Stimulated activated CD4-positive, alpha-beta T cell treated with anti-CD3 and anti-CD28 coated beads, Interleukin-2, amount 100 ng/mL, for 48 hours (primary cell): ENCODE results near the gene KCNG2.

Experiments
- DNase-seq, 2 donors: peaks; one replicate each; pipeline ENCODE4 v3.0.0-alpha.2; 2020

The KCNG2 gene

DNA sequence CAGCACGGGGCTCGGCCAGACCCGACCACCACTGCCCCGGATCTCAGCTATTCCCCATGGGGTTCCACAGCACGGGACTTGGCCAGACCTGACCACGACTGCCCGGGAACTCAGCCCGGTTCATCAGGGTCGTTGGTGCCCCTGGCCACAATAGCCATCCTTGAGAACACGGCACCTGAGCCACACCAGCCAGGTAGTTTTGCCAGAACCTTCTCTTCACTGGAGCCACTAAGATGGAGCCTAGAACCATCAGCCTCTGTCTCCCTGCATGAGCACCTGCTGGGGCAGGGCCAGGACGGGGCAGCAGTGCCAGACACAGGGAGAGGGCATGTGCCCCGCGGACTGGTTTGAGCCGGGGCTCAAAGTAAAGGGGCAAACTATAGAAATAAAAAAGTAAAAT is 11.4 kb upstream of the KCNG2 start:
- DNase-seq, result no peak

DNA sequence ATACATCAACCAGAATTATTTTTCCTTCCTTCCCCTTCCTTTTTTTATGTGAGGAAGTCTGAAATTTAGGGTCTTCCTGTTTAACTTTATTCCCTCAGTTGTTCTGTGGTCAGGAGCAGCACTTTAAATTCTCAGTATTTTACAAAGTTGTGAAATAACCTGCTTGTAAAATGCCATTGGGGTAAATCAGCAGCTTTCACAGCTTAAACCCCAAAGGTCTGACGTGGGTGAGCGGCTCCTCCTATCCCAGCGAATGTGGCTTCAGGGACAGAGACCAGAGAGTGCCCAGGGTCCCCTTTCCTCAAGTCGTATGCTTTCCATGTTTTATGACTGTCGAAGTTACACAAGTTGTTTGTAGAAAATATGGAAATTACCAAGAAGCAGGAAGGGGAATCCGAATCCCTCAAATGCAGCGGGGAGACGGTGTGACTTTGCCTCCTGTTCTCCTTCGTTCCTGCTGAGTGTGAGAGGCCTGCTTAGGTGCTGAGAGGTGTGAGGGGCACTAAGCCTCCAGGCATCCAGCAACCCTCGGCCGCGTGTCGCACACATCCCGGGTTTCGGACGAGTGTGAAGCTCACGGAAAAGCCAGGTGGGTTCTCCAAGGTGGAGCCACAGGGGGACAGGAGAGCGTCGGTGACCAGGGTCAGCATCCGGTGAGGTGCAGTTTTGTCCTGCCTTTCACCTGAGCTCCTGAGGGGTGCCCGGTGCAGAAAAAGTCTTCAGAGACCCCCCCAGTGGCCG is 10.8 kb upstream of the KCNG2 start:
- DNase-seq, result no peak

DNA sequence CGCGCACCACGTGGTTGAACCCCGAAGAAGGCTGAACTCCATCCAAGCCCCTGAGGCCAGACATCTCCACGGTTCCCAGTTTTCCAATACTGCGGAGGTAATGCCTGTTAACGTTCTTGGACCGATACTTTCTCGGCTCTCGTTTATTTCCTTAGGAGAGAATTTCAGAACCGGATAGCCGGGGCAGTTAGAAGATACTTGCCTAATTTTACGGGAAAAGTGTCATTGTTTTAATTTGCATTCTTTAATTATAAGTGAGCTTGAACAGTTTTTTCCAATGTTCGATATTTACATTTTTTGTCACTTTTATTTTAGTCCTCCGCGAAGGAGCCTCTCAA is 10.2 kb upstream of the KCNG2 start:
- DNase-seq, result no peak

DNA sequence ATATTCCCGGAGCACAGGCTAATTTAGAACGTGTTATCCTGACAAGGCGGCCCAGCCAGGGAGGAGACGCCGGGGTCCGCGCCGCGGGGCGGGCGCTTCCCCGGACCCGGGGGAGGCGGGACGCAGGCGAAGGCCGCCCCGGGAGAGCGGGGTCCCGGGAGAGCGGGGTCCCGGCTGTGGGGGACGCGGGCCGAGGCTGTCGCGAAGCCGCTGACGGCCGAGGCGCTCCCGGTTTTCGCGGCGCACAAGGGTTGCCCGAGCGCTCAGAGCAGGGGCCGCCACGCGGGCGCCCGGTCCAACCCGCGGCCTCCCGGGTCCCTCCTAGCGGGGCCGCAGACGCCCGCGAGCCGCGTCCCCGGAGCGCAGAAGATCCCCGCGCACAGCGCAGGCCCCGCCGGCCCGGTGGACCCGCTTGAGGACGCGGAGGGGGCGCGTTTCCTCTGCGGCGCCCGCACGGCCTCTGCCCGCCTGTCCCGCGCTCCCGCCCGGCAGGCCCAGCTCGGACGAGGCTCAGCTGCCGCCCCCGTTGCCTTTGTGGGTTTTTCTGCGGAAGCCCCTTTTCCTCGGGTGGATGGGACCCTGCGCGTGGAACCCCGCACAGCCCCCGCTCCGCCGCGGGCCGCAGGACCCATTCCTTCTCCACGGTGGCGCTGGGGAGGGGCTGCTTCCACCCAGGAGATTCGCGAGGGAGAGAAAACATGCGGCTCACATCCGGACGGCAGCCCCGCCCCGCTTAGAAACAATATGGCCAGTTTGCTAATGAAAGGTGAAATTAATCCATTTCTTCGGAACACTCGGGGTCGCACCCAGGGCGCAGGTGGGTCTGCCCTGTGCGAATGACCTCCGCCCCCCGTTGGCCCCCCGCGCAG is 9.6 kb upstream of the KCNG2 start:
- no peak for DNase-seq

DNA sequence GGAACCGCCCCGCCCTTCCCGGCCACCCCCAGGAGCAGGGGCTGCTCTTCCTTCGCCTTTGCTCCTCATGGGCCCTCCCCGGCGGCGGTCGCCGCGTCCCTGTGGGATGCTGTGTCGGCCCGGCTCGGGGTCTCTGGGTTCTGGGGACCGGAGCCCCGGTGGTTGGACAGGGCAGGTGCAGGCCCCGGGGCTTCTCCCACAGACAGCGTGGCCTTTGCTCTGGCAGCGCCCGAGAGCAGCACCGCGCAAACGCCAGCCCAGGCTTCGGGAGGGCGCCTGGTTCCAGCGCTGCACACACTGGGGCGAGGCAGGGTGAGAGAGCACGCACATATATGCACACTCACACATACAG is 9.0 kb upstream of the KCNG2 start:
- DNase-seq, result no peak

DNA sequence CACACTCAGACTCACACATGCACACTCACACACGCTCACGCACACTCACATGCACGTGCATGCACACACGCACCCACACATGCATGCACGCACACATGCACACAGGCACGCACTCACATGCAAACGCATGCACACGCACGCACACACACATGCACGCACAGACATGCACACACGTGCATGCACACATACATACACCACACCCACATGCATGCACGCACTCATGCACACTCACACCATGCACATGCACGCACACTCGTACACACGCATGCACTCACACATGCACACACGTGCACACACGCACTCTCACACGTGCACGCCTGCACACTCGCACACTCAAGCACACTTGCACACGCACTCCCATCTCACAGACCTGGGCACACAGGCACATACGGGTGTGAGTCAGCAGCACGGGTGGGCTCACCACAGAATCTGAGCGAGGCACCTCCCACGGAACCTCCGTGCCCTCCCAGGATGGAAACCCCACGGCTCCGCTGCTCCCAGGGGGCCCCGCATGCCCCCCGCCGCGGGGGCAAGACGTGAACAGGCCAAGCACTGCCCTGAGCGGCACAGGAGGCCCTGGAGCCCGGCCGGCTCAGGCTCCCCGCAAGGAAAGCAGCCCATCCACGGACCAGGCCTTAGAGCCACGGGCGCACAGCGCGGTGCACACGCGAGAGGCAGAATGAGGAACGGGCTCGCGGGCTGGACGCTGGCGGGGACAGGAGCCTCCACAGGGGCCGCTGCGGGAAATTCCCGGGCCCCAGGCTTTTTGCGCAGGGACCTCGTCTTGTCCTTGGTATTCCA is 8.4 kb upstream of the KCNG2 start:
- DNase-seq, result no peak

DNA sequence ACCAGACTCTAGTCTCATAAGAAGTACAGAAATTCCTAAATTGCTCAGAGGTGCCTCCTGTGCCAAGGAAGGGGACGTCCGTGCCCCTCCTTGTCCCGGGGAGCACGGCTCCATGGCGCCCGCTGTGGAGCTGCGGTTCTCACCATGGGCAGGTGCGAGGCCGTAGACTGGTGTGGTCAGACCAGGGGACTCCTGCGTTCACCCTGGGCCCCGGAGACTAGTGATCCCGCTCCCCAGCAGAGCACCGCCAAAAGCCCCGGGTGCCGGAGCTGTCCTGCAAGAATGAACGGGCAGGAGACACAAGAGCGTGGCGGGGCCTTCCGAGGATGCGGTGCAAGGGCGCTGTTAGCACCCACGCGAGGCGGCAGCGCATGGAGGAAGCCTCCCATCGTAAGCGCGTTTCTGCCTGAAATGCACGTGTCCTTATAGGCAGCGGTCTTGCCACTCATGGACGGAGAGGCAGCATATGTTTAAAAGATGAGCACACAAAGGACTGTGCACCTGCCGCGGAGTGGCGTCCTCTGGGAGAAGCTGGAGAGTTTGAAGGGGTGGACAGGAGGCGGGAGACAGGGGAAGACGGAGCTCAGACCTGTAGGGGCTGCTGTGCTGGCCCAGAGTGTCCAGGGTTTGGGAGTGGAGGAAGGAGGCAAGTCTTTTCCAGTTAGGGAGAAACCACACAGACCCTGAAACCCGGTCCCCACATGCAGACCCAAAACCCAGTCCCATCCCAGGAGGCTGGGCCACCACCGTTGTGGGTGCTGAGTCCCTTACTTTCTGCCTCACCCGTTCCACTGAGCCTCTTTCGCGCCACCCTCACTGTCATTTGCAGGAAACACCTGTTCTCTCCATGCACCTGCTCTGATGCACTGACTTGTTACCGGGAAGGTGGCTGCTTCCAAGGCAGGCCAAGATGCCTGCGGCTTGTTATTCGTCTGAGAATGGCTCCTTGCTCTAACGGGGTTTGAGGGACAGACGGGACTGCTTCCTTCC is 7.5 kb upstream of the KCNG2 start:
- DNase-seq, result no peak

DNA sequence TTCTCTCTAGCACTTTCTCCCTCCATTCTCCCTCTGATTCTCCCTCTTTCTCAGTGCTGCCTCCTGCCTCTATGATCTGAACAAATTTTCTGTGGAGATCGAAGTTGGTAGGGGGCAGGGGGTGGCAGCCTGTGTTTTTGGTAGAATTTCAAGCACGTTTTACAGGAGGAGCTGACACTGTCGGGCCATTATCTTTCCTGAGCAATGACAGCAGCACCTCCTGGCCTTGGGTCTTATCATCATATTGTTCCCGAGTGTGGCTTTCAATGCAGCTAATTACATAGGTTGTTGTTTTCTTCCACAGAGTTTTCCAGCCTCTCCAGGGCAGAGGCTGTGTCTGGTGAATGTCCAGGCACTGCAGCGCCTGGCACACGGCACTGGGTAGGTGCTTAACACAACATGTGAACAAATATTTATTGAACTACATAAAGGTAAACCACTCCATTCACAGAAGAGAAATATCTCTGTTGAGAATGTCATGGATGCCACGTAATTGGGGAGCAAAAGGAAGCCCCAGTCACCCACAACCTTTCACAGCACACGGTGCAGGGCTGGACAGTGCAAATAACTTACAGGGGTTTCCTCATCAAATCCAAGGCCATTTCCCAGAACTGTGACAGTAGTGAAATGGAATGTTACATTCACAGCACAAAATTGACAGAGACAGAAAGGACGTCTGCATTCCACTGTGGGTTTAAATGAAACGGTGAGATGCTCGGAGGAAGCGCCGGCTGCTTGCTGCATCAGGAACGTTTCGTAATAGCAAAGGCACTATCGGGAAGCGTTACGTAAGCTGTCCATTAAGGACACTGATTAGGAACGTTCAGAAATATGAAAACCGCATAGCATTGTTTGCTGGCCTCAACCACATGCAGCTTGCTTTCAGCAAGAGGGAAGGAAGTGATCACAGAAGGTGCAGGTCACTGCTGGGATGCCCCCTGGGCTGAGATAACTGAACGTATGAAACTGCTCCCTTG is 6.5 kb upstream of the KCNG2 start:
- no peak for DNase-seq

DNA sequence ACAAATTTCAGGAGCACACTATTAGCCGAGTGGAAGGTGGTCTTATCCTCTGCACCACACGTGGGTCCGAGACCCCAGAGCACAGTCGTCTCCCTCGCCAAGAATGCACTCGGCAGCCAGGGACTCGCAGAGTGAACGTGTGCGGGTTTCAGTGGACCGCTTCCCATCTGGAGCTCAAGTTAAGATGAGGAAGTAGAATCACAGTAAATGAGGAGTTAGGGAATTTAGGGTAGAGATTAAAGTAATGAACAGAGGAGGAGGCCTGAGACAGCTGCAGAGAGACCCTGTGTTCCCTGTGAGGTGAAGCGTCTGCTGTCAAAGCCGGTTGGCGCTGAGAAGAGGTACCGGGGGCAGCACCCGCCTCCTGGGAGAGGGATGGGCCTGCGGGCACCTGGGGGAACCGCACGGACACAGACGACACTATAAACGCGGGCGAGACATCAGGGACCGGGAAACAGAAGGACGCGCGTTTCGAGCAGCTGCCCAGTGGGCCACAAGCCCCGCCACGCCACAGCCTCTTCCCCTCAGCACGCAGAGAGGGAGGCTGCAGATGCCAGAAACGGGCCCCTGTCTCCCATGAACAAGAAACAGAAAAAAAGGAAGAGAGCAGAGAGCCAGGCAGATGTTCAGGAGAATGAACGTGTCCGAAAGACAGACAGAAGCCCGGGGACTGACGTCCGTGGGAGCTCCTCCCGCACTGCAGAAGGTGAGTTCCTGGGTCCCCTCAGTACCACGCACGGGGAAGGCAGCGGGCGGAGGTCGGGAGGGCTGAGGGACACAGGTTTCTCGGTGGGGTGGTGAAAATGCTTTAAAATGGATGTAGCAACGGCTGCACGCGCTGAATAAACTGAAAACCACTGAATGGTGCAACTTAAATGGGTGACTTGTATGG is 5.4 kb upstream of the KCNG2 start:
- no peak for DNase-seq

DNA sequence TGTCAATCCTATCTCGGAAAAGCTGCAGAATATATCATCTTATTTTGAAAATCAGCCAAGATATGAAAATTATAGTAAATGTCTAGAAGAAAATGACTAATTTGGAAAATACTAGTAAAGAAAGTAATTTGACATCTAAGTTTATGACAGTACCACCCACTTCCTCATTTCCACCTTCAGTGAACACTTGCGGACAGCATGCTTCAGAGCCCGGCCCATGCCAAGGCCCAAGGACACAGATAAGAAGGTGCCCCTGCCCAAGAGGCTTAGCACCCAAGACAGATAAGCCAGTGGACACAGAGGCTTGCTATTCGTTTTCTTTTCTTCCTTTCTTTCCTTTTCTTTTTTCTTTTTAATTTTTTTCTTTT is 4.8 kb upstream of the KCNG2 start:
- no peak for DNase-seq

DNA sequence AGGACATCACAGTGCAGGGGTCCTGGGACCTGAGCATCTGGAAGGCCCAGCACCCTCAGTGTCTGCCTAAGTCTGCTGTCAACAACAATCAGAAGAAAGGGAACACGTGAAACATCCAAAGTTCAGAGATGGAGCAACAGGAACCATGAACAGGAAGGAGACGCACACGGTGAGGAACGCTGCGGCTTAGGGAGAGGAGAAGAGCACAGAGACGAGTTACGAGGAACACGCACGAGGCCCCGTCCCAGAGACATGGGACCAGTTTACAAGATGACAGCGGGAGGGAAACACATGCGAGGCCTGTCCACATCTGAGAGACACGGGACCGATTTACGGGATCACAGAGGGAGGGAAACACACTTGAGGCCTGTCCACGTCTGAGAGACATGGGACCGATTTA is 2.9 kb upstream of the KCNG2 start:
- no peak for DNase-seq

DNA sequence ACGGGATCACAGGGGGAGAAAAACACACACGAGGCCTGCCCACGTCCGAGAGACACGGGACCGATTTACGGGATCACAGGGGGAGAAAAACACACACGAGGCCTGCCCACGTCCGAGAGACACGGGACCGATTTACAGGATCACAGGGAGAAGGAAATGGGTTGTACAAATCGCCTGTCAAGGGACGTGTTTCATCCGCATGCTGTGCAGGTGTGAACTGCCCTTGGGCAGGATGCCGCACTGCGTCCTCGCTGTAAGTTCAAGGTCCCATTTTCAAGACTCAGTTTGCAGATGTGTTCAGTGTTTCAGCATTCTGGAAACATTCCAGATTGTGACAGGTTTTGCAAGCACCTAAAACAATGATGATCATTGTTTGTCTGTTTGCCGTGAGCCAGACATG is 2.3 kb upstream of the KCNG2 start:
- DNase-seq, result no peak

DNA sequence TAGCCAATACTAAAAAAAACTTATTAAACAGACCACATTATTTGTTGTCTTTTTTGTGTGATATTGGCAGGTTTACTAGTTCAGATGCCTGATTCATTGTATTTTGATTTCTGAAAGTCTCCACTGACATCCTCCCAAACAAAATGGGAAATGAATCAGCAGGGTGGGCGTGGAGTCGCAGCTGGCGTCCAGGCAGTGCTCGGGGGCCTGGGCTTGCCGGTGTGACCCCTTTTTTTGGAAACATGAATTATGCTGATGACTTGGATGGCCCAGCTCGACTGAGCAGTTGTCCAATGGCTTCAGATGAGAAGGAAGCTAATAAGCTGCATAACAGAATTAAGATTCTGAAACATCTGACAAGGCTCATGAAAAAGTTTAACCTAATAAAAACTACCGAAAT is 1.7 kb upstream of the KCNG2 start:
- no peak for DNase-seq

DNA sequence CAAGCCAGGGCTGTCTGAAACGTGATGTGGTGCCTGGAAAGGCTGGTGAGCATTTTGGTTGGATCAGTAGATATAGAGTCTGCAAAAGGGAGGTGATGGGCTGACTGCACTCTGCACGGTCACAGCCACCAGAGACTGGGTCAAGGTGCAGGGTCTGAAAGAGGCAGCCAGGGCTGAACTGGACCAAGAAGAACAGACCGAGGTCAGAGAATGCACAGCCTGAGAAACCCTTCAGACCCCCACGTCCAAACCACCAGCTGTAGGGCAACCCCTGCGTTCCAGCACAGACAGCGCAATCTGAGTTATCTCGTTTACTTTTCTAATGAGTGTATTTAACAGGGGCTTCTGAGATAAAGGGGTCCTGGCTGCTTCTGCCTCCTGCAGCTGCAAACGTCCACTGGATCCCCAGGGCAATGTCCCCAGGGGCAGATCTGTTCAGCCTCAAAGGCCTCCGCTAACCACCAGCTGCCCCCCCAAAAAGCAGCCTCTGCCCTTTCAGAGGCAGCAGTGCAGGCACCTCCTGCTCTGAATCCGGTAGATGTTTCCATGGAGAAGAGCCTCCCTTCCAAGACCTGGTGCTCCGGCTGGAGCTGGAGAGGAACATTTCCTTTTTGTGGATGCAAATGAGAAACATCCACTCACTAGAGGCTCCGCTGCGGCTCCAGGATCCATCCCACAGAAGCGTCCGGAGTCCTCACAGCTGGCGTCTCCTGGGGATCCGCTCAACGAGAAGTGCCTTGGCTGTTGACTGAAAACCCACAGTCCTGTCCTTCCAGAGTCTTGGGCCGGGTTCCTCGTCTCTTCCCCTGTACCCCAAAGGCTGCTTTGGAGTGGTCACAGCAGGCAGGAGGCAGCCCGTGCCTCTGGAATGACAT is 970 bp upstream of the KCNG2 start:
- DNase-seq, result no peak

DNA sequence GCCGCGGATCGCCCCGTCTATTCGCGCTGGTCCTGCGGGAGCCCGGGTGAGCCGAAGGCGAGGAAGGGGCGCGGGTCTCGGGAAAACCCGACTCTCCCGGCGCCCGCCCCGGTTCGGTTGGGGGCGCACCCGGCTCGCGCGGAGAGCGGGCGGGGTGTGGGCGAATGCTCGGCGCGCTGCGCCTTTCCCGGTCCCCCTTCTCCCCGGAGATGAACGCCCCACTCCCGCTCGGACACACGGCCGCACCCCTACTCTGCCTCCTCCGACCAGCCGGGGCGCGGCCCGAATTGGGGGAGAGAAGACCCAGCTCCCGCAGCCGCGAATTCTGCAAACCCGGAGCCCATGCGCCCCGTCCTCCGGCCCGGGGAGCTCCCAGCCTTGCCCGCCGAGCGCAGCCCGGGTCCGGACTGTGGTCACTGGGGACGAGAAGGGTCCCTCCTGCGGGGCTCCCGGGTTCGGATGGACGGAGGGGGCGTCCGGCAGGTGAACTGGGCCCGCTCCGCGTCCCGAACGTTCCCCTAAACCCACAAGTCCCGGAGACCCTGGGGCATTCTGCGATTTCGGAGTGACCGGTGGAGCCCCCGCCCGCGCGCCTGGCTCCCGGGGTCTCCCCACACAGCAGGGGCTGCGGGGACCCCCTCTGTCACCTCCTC is 734 bp downstream of the KCNG2 start:
- no peak for DNase-seq

DNA sequence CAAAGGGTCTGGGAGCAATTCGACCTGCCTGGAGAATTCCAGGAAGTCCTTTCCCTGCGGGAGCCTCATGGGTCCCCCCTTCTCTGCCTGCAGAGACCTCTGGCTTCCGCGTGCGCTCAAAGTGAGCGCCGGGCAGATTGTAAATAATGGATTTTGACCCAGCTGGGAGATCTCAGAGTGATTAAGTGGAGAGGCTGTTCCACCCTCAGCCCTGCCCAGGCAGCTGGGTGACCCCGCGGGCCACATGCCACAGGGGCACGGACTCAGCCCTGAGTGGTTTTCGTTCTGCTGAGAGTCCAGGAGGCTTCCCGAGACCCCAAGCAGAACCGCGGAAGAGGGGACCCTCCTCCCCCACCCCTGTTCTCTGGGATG is 1.2 kb downstream of the KCNG2 start:
- no peak for DNase-seq

DNA sequence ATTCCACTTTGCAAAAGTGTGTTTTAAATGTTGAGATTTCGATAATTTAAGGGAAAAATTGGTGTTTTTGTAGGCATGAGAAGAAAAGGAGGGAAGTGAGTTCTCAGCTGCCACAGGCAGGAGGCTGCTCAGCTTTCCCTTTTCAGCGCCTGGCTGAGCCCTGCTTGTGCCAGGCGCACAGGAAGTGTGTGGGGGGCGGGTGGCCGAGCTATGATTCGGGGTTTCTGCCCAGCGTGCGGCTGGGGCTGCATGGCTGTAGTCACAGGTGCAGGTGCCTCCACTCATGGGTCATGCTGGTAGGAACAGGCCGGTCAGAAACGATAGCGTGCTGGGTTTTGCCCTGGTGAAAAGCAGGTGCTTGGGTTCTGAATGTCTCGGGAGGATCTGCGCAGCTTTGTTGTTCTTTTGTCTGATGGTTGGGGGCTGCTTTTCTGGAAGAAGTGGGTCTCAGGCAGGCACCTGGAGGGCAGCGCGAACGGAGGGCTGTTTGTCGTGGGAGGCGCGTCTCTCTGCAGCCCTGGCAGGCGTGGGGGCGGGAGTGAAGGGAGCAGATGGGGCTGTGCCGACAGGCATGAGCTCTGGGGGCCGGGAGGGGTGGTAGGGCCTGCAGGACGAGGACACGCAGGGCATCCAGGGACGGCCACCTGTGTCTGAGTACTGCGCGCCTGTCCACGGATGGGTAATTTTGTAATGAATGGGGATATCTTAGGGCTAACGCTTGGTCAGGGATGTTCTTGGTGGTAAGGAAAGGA is 2.1 kb downstream of the KCNG2 start:
- DNase-seq, result no peak
